B cell (primary cell): ENCODE measurements around the gene RFT1.

Experiments used
- CTCF ChIP-seq: fragments of 200-600 bp; IDR thresholded peaks from one replicate; pipeline ENCODE4 v1.8.0; 2022; ENCODE audit warnings: antibody characterized with exemption, mild to moderate bottlenecking
- EZH2 ChIP-seq: IDR thresholded peaks from 2 replicates; pipeline ENCODE4 v1.6.1; 2012; ENCODE audit warnings: borderline replicate concordance, low read depth, mild to moderate bottlenecking, moderate library complexity, low read length; ENCODE audit not compliant: insufficient read depth, poor library complexity, severe bottlenecking

GRCh38 chr3:53045518-53046170, 84.6 kb downstream of the RFT1 start, which contains the start of gene SFMBT1:
- no peak for TF ChIP-seq CTCF
- TF ChIP-seq EZH2, result no peak
